ENCODE data around the gene SLC27A4. TPM values are rescaled to one million over a fixed set of nuclear protein-coding genes. Genes with fewer than 3 reads are reported as not detected.

SLC27A4 gene
- total RNA-seq, 1 experiment from 2014 or later = 17.0 TPM

- Histone ChIP-seq H2BK20ac (ENCODE audit: low read depth, low read length, poor library complexity, severe bottlenecking) (no peak overlapping the region), H3K23me2 (ENCODE audit: insufficient read length, low read depth, low read length, poor library complexity, severe bottlenecking) (no peaks in the 10 kb centered on the region), H4K5ac (ENCODE audit: insufficient read length, low read depth, low read length) (no peak overlapping the region), H3K79me2 (ENCODE audit: insufficient read depth, low read length) (no peaks in the 10 kb centered on the region), H3T11ph (ENCODE audit: low read length) (no peak overlapping the region), H4K91ac (ENCODE audit: insufficient read length, low read depth, low read length) (no peak overlapping the region), H2BK15ac (ENCODE audit: low read depth, low read length) (no peak overlapping the region), H3K9me3 (ENCODE audit: control insufficient read depth, low read depth, low read length) (no peaks in the 10 kb centered on the region), H3K18ac (ENCODE audit: insufficient read length, low read depth, low read length) (no peak overlapping the region), H3K27ac (ENCODE audit: insufficient read length, low read depth, low read length) (no peak overlapping the region), H2BK120ac (ENCODE audit: low read depth, low read length, poor library complexity, severe bottlenecking) (no peak overlapping the region), H3K4ac (ENCODE audit: low read depth, low read length) (no peak overlapping the region), H3K23ac (ENCODE audit: insufficient read length, low read depth, low read length) (no peak overlapping the region), H2BK5ac (ENCODE audit: insufficient read length, low read length) (no peak overlapping the region), H3K56ac (ENCODE audit: insufficient read length, low read depth, low read length) (no peak overlapping the region), H2BK12ac (ENCODE audit: insufficient read length, low read depth, low read length) (no peak overlapping the region), H3K4me2 (ENCODE audit: insufficient read depth, insufficient read length, low read length) (no peak overlapping the region), H3K9ac (ENCODE audit: extremely low read depth, insufficient read length, low read length) (no peak overlapping the region), H3K79me1 (ENCODE audit: insufficient read depth, low read depth, low read length, poor library complexity, severe bottlenecking) (no peaks in the 10 kb centered on the region), H2AK5ac (ENCODE audit: insufficient read length, low read length) (no peak overlapping the region), H4K20me1 (ENCODE audit: control insufficient read depth, insufficient read depth, insufficient read length) (no peaks in the 10 kb centered on the region), H2AFZ (ENCODE audit: low read length) (no peak overlapping the region), H3K4me1 (ENCODE audit: insufficient read depth, low read length) (no peaks in the 10 kb centered on the region), H3K14ac (ENCODE audit: insufficient read depth, low read length) (no peak overlapping the region), H3K27me3 (ENCODE audit: insufficient read depth, low read length) (no peaks in the 10 kb centered on the region), H4K8ac (replicated peaks; ENCODE audit: insufficient read length, low read depth, low read length) (no peak overlapping the region)
- no peak for DNase-seq
- Mint-ChIP-seq H3K27ac (no peak overlapping the region), H3K36me3 (ENCODE audit: insufficient read depth in 1 of 3, low read depth in 3 of 3) (peaks cover 24 to 63% (median 47%) of the 10 kb centered on the region in 3 experiments), H3K4me1 (no peaks in the 10 kb centered on the region), H3K4me3 (no peak overlapping the region), H3K9me3 (no peaks in the 10 kb centered on the region), H3K27me3 (ENCODE audit: low read depth) (no peaks in the 10 kb centered on the region)
- no peak for TF ChIP-seq CTCF (conservative IDR thresholded peaks at IDR 0.05)
- no CpG with 5 or more reads among the region's 4 CpGs for WGBS (ENCODE audit: extremely low coverage, insufficient read length, low lambda C conversion rate)
Observed at GRCh38 chr9:128314697-128315096, 25.6 kb upstream of the SLC27A4 start.

Data from H9 (cell line).